ENCODE data around the gene MED9. TPM values are rescaled to one million over a fixed set of nuclear protein-coding genes. Genes with fewer than 3 reads are reported as not detected.

Gene MED9
- total and polyA plus RNA-seq, 9 of the 15 experiments (the other 6 are each of a cell fraction or from before 2014, with no cell fraction given): 2.2 to 15.8 (median 12.7) TPM

DNA sequence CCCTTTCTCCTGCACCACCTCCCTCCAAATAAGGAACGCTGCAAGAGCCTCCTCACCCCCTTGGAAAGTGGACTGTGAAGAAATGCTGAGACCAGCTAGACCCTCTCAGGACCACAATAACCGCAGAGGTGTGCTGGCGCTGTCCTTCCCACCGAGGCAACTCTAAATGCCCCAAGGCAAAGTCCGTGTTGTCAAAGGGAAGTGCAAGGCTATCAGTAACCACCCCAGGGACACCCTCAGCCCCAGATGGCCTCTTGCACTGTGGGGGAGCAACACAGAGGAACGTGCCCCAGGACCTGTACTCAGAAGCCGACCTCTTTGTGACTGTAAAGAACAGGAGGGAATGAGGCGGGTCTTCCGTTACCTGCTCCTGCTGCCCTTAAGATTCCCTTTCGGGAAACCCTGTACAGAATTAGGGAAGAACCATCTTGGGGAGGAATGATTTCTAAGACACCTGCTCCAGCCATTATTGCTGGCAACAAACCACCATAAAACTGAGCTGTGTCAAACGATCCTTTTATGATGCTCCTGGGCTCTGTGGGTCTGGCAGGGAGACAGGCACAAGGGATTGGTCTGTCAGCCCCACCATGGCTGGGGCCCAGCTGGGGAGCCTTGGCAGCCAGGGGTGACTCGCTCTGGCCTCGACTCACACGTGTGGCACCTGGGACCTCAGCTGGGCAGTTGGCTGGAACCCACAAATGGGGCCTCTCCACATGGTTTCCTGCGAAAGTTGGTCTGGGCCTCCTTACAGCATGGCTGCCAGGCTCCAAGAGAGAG, 14.6 kb upstream of the MED9 start:
- intact Hi-C loops (cut with micrococcal nuclease) (no loop called here), in situ Hi-C loops (cut with MboI) (no loop called here)
- Histone ChIP-seq H3K4me1 (replicated peaks in 1 of 2; ENCODE audit: control insufficient read depth in 2 of 2, insufficient read depth in 2 of 2, low read length in 2 of 2) (peaks cover 0 to 3% of the 10 kb centered on the region in 2 experiments; a peak in 2 of 5 replicates), H3K4me2 (ENCODE audit: insufficient read depth, low read length) (no peak overlapping the region), H3K27me3 (ENCODE audit: control insufficient read depth in 2 of 2, insufficient read depth in 2 of 2, low read length in 2 of 2) (peaks cover 14 to 34% of the 10 kb centered on the region in 2 experiments; a peak in 4 of 5 replicates), H2AFZ (ENCODE audit: low read depth, low read length) (no peak overlapping the region), H3K9me3 (replicated peaks; ENCODE audit: control insufficient read depth, insufficient read depth, low read depth, low read length) (peaks cover 3% of the 10 kb centered on the region; the same call in 1 of the 2 replicates), H3K36me3 (ENCODE audit: control insufficient read depth, insufficient read depth, low read length) (no peaks in the 10 kb centered on the region), H3K9ac (ENCODE audit: insufficient read depth in 1 of 2, low read depth in 2 of 2, low read length in 2 of 2) (no peak overlapping the region), H4K20me1 (replicated peaks; ENCODE audit: control insufficient read depth, insufficient read depth, low read length) (no peaks in the 10 kb centered on the region), H3K9me1 (ENCODE audit: control insufficient read depth, insufficient read depth, low read length) (no peaks in the 10 kb centered on the region), H3K4me3 (no peak overlapping the region), H3K27ac (ENCODE audit: extremely low read depth, low read depth, low read length) (no peak overlapping the region), H3K79me2 (ENCODE audit: control insufficient read depth, insufficient read depth, low read length) (no peaks in the 10 kb centered on the region)
- ChIA-PET POLR2A (no interaction called here), CTCF (ENCODE audit: low intra/inter-chr PET ratio) (no interaction called here)
- FAIRE-seq (no peak), ATAC-seq (no peak), DNase-seq (ENCODE audit: extremely low read depth in 1 of 4, low spot score in 3 of 4) (no peak)
- WGBS (ENCODE audit: insufficient coverage, low coverage, missing lambda C conversion rate): under 1% methylated on average over 12 of the region's 15 CpGs
- no TSS peak for BruUV-seq (replicated peaks)
- TF ChIP-seq ZNF175 (CRISPR knock-in tag; IDR thresholded peaks at IDR 0.05; ENCODE audit: low read depth): no peak
- no peak for TF ChIP-seq SNIP1 (IDR thresholded peaks at IDR 0.05; ENCODE audit: low read depth)
- TF ChIP-seq ZZZ3 (IDR thresholded peaks at IDR 0.05): no peak
- TF ChIP-seq ZSCAN29 (IDR thresholded peaks at IDR 0.05): no peak
- no peak for TF ChIP-seq HIVEP1 (CRISPR knock-in tag; IDR thresholded peaks at IDR 0.05)
- TF ChIP-seq, protein P1, sequence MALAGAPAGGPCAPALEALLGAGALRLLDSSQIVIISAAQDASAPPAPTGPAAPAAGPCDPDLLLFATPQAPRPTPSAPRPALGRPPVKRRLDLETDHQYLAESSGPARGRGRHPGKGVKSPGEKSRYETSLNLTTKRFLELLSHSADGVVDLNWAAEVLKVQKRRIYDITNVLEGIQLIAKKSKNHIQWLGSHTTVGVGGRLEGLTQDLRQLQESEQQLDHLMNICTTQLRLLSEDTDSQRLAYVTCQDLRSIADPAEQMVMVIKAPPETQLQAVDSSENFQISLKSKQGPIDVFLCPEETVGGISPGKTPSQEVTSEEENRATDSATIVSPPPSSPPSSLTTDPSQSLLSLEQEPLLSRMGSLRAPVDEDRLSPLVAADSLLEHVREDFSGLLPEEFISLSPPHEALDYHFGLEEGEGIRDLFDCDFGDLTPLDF (CRISPR knock-in tag; IDR thresholded peaks at IDR 0.05): no peak
- TF ChIP-seq, protein P2, sequence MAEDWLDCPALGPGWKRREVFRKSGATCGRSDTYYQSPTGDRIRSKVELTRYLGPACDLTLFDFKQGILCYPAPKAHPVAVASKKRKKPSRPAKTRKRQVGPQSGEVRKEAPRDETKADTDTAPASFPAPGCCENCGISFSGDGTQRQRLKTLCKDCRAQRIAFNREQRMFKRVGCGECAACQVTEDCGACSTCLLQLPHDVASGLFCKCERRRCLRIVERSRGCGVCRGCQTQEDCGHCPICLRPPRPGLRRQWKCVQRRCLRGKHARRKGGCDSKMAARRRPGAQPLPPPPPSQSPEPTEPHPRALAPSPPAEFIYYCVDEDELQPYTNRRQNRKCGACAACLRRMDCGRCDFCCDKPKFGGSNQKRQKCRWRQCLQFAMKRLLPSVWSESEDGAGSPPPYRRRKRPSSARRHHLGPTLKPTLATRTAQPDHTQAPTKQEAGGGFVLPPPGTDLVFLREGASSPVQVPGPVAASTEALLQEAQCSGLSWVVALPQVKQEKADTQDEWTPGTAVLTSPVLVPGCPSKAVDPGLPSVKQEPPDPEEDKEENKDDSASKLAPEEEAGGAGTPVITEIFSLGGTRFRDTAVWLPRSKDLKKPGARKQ (CRISPR knock-in tag; IDR thresholded peaks at IDR 0.05): no peak
- no peak for TF ChIP-seq SMARCA5 (IDR thresholded peaks at IDR 0.05)
- TF ChIP-seq, protein P3, sequence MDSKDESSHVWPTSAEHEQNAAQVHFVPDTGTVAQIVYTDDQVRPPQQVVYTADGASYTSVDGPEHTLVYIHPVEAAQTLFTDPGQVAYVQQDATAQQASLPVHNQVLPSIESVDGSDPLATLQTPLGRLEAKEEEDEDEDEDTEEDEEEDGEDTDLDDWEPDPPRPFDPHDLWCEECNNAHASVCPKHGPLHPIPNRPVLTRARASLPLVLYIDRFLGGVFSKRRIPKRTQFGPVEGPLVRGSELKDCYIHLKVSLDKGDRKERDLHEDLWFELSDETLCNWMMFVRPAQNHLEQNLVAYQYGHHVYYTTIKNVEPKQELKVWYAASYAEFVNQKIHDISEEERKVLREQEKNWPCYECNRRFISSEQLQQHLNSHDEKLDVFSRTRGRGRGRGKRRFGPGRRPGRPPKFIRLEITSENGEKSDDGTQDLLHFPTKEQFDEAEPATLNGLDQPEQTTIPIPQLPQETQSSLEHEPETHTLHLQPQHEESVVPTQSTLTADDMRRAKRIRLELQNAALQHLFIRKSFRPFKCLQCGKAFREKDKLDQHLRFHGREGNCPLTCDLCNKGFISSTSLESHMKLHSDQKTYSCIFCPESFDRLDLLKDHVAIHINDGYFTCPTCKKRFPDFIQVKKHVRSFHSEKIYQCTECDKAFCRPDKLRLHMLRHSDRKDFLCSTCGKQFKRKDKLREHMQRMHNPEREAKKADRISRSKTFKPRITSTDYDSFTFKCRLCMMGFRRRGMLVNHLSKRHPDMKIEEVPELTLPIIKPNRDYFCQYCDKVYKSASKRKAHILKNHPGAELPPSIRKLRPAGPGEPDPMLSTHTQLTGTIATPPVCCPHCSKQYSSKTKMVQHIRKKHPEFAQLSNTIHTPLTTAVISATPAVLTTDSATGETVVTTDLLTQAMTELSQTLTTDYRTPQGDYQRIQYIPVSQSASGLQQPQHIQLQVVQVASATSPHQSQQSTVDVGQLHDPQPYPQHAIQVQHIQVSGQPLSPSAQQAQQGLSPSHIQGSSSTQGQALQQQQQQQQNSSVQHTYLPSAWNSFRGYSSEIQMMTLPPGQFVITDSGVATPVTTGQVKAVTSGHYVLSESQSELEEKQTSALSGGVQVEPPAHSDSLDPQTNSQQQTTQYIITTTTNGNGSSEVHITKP (IDR thresholded peaks at IDR 0.05; ENCODE audit: partially characterized antibody): no peak
- no peak for TF ChIP-seq JUNB (CRISPR knock-in tag; conservative IDR thresholded peaks at IDR 0.05)
- no peak for TF ChIP-seq GTF2E2 (tag; IDR thresholded peaks at IDR 0.05)
- TF ChIP-seq, protein P4, sequence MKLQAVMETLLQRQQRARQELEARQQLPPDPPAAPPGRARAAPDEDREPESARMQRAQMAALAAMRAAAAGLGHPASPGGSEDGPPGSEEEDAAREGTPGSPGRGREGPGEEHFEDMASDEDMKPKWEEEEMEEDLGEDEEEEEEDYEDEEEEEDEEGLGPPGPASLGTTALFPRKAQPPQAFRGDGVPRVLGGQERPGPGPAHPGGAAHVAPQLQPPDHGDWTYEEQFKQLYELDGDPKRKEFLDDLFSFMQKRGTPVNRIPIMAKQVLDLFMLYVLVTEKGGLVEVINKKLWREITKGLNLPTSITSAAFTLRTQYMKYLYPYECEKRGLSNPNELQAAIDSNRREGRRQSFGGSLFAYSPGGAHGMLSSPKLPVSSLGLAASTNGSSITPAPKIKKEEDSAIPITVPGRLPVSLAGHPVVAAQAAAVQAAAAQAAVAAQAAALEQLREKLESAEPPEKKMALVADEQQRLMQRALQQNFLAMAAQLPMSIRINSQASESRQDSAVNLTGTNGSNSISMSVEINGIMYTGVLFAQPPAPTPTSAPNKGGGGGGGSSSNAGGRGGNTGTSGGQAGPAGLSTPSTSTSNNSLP (IDR thresholded peaks at IDR 0.05; ENCODE audit: borderline replicate concordance, low read depth, low read length): no peak
- no peak for TF ChIP-seq TFAM (CRISPR knock-in tag; conservative IDR thresholded peaks at IDR 0.05)
- TF ChIP-seq ZNF282 (CRISPR knock-in tag; IDR thresholded peaks at IDR 0.05): no peak
- no peak for TF ChIP-seq OTX1 (CRISPR knock-in tag; IDR thresholded peaks at IDR 0.05)

All from K562 (cell line).